Measurements from ENCODE around the gene SLC22A15.

Gene SLC22A15

GRCh38 chr1:116107371-116107770, 131.1 kb downstream of the SLC22A15 start:
- no peak for FAIRE-seq

GRCh38 chr1:116110567-116111523, 134.5 kb downstream of the SLC22A15 start, which contains the start of gene MAB21L3:
Gene MAB21L3 (plus strand): TSS chr1:116111399. CDS start chr1:116112616, 1,217 bp downstream.
- FAIRE-seq: no peak

GRCh38 chr1:116111524-116112021, 135.3 kb downstream of the SLC22A15 start:
- no peak for FAIRE-seq

GRCh38 chr1:116112388-116113140, 136.3 kb downstream of the SLC22A15 start:
- no peak for FAIRE-seq

- FAIRE-seq: no peak
Observed at GRCh38 chr1:116113615-116114014, 137.3 kb downstream of the SLC22A15 start.

GRCh38 chr1:116115476-116116439, 139.4 kb downstream of the SLC22A15 start:
- FAIRE-seq: no peak

GRCh38 chr1:116118471-116118870, 142.2 kb downstream of the SLC22A15 start:
- FAIRE-seq: no peak
